SK-N-SH (cell line): ENCODE results near the gene TCF23.

Experiments used
- CTCF ChIP-seq: fragments of 200-600 bp; sonication (generic); IDR thresholded peaks from 2 replicates; pipeline ENCODE4 v1.6.1; 2017; ENCODE audit warnings: antibody characterized with exemption, mild to moderate bottlenecking, moderate library complexity
- ELF1 ChIP-seq: IDR thresholded peaks from 2 replicates; pipeline ENCODE4 v1.4.0; 2012
- EP300 ChIP-seq, 2 experiments: IDR thresholded peaks; 2 replicates each; pipeline versions ENCODE4 v1.4.0 to v1.6.1; 2012; ENCODE audit warnings: borderline replicate concordance in 1 of 2, low read depth in 1 of 2, low read length in 1 of 2
- FOXM1 ChIP-seq: IDR thresholded peaks from 2 replicates; pipeline ENCODE4 v1.4.0; 2012; ENCODE audit warnings: low read depth, mild to moderate bottlenecking
- JUND ChIP-seq: IDR thresholded peaks from 2 replicates; pipeline ENCODE4 v1.4.0; 2012
- POLR2AphosphoS5 ChIP-seq: IDR thresholded peaks from 2 replicates; pipeline ENCODE4 v1.6.1; 2012; ENCODE audit warnings: low read depth, low read length
- RAD21 ChIP-seq: IDR thresholded peaks from 2 replicates; pipeline ENCODE4 v1.6.1; 2012; ENCODE audit warnings: mild to moderate bottlenecking, low read length
- RCOR1 ChIP-seq: fragments of 150-350 bp; IDR thresholded peaks from 2 replicates; pipeline ENCODE4 v1.6.1; 2017; ENCODE audit warnings: antibody characterized with exemption, low read length
- RXRA ChIP-seq: IDR thresholded peaks from 2 replicates; pipeline ENCODE4 v1.4.0; 2012; ENCODE audit warnings: low read depth, mild to moderate bottlenecking, borderline replicate concordance
- TCF12 ChIP-seq: IDR thresholded peaks from 2 replicates; pipeline ENCODE4 v1.4.0; 2012
- TF ChIP-seq, protein P1 (sequence below): fragments of 150-350 bp; IDR thresholded peaks from 2 replicates; pipeline ENCODE4 v1.6.1; 2017; ENCODE audit warnings: antibody characterized with exemption, low read length, low read depth, borderline replicate concordance

DNA sequence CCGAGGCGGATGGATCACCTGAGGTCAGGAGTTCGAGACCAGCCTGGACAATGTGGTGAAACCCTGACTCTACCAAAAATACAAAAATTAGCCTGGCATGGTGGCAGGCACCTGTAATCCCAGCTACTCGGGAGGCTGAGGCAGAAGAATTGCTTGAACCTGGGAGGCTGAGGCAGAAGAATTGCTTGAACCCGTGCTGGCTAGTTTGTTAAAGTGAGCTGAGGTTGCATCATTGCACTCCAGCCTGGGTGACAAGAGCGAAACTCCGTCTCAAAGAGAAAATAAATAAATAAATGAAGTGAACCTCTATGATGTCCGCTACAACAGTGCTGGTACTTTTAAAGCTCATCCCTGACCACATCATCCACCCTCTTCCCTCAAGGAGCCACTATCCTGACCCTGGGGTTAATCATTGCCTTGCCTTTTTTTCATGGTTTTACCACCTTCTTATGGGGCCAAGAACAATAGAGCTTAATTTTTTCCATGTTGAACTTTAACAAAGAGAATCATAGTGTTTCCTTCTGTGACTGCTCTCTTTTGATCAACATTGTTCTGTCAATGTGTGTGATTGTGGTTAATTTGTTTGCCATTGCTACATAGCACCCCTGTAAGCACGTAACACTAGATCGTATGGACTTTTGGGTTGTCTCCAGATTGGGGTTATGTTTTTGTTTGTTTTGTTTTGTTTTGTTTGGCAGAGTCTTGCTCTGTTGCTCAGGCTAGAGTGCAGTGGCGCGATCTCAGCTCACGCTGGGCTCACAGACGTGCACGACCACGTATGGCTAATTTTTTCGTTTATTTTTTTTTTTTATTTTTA is 45.9 kb downstream of the TCF23 start:
- TF ChIP-seq, protein P1, sequence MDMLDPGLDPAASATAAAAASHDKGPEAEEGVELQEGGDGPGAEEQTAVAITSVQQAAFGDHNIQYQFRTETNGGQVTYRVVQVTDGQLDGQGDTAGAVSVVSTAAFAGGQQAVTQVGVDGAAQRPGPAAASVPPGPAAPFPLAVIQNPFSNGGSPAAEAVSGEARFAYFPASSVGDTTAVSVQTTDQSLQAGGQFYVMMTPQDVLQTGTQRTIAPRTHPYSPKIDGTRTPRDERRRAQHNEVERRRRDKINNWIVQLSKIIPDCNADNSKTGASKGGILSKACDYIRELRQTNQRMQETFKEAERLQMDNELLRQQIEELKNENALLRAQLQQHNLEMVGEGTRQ, result no peak
- TF ChIP-seq CTCF (no peak), POLR2AphosphoS5 (no peak), EP300 (IDR thresholded peaks at IDR 0.05; ENCODE audit: borderline replicate concordance in 1 of 2, low read depth in 1 of 2, low read length in 1 of 2) (no peak), FOXM1 (no peak), RCOR1 (no peak), ELF1 (no peak), RAD21 (no peak), RXRA (no peak), JUND (no peak), TCF12 (no peak)
